Thoracic aorta (tissue), 2 donors: ENCODE data around the gene BDKRB2. TPM values are rescaled to one million over a fixed set of nuclear protein-coding genes. Genes with fewer than 3 reads are reported as not detected.

Experiments
- ATAC-seq: fragments of 150-250 bp; one replicate; pipeline ENCODE4 v1.8.0; 2017; ENCODE audit warnings: low read depth; ENCODE audit not compliant: insufficient number of reproducible peaks, low FRiP score
- DNase-seq: peaks from one replicate; pipeline ENCODE4 v3.0.0-alpha.2; 2020; ENCODE audit warnings: low spot score
- H3K27ac ChIP-seq, 2 donors: fragments of 200-600 bp; sonication (generic); 1 replicate in 1 of 2; 2 replicates in 1 of 2; pipeline ENCODE4 v1.5.1; 2016; ENCODE audit warnings: mild to moderate bottlenecking in 2 of 2, moderate library complexity in 2 of 2
- H3K27me3 ChIP-seq: fragments of 200-600 bp; sonication (generic); replicated peaks from 2 replicates; pipeline ENCODE4 v1.6.0; 2016; ENCODE audit warnings: mild to moderate bottlenecking; ENCODE audit not compliant: insufficient read depth
- H3K36me3 ChIP-seq: fragments of 200-600 bp; sonication (generic); one replicate; pipeline ENCODE4 v1.5.1; 2016
- H3K4me1 ChIP-seq, 2 donors: fragments of 200-600 bp; sonication (generic); 1 replicate in 1 of 2; 2 replicates in 1 of 2; pipeline versions ENCODE4 v1.5.1 to v1.6.0; 2016; ENCODE audit warnings: low read depth in 2 of 2, mild to moderate bottlenecking in 1 of 2; ENCODE audit not compliant: control insufficient read depth in 1 of 2
- H3K4me3 ChIP-seq: fragments of 200-600 bp; sonication (generic); 2 replicates; pipeline ENCODE4 v1.5.1; 2016; ENCODE audit warnings: mild to moderate bottlenecking
- H3K9me3 ChIP-seq: fragments of 200-600 bp; sonication (generic); 2 replicates; pipeline ENCODE4 v1.5.1; 2016
- total RNA-seq, 2 donors: library from RNA; depleted of rRNA; stranded (reverse); fragments of >200 nt; gene quantifications; one replicate each; pipeline versions ENCODE4 v1.1.0 to v1.2.3, GENCODE V29; 2016
- TF ChIP-seq, protein P1 (sequence below): fragments of 200-600 bp; sonication (generic); IDR thresholded peaks from one replicate; pipeline ENCODE4 v1.5.1; 2019; ENCODE audit warnings: antibody characterized with exemption

The BDKRB2 gene
- total RNA-seq, 2 donors from 2014 or later, result 2.6 to 14.3 TPM

DNA sequence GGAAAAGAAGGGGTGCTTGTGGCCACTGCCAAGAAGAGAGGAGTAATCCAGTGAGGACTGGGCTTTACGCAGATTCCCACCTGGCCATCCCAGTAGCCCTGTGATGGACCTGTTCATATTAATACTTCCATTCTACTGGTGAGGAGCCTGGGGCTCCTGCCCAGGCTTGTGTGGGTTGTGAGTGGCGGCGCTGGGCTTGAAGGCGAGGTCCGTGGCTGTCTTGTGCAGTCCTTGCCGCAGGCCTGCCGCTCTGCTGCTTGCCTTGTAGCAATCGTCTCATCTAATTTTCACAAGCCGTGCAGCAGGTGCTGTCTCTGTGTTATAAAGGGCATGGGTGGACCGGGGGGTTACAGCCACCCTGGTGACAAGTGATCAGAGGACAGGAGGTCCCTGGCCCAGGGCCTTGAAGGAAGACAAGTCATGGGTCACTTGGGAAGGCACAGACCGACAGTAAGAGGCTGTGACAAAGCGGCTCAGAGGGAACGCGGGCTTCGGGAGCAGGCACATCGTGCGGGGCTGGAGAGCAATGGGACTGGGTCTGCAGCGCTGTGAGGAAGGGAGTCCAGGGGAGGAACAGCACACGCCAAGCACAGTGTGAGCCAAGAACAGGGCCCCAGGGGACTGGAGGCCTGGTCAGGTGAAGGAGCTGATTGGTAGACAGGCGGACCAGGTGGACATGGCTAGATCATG is 7.3 kb upstream of the BDKRB2 start:
- Histone ChIP-seq H3K27me3 (no peaks in the 10 kb centered on the region), H3K9me3 (no peaks in the 10 kb centered on the region), H3K4me1 (no peaks in the 10 kb centered on the region), H3K27ac (no peak overlapping the region), H3K4me3 (no peak overlapping the region), H3K36me3 (no peaks in the 10 kb centered on the region)
- no peak for DNase-seq
- no peak for ATAC-seq
- TF ChIP-seq, protein P1, sequence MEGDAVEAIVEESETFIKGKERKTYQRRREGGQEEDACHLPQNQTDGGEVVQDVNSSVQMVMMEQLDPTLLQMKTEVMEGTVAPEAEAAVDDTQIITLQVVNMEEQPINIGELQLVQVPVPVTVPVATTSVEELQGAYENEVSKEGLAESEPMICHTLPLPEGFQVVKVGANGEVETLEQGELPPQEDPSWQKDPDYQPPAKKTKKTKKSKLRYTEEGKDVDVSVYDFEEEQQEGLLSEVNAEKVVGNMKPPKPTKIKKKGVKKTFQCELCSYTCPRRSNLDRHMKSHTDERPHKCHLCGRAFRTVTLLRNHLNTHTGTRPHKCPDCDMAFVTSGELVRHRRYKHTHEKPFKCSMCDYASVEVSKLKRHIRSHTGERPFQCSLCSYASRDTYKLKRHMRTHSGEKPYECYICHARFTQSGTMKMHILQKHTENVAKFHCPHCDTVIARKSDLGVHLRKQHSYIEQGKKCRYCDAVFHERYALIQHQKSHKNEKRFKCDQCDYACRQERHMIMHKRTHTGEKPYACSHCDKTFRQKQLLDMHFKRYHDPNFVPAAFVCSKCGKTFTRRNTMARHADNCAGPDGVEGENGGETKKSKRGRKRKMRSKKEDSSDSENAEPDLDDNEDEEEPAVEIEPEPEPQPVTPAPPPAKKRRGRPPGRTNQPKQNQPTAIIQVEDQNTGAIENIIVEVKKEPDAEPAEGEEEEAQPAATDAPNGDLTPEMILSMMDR, result no peak

DNA sequence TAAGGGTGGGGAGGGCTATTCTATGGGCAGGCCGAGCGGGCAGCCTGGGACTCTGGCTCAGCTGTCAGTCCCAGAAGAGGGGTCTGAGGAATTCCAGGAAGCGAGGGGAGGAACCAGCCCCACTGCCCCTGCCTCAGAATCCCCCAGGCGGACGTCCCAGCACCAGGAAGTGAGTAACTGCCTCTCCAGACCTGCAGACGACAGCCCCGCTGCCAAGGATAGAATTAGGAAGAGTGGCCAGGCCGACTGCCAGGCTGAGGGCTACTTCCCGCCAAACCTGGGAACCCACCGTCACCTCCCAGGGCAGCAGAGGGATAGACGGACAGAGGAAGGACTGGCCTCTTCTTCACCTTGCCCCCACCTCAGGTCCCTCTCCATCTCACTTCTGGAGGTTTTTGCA is 6.7 kb upstream of the BDKRB2 start:
- no peaks in the 10 kb centered on the region for H3K36me3 ChIP-seq
- no peak overlapping the region for H3K4me3 ChIP-seq
- H3K4me1 ChIP-seq, result no peaks in the 10 kb centered on the region
- no peaks in the 10 kb centered on the region for H3K27me3 ChIP-seq
- H3K9me3 ChIP-seq, result no peaks in the 10 kb centered on the region
- DNase-seq (no peak), ATAC-seq (no peak)
- TF ChIP-seq, protein P1, result no peak
- no peak overlapping the region for H3K27ac ChIP-seq

DNA sequence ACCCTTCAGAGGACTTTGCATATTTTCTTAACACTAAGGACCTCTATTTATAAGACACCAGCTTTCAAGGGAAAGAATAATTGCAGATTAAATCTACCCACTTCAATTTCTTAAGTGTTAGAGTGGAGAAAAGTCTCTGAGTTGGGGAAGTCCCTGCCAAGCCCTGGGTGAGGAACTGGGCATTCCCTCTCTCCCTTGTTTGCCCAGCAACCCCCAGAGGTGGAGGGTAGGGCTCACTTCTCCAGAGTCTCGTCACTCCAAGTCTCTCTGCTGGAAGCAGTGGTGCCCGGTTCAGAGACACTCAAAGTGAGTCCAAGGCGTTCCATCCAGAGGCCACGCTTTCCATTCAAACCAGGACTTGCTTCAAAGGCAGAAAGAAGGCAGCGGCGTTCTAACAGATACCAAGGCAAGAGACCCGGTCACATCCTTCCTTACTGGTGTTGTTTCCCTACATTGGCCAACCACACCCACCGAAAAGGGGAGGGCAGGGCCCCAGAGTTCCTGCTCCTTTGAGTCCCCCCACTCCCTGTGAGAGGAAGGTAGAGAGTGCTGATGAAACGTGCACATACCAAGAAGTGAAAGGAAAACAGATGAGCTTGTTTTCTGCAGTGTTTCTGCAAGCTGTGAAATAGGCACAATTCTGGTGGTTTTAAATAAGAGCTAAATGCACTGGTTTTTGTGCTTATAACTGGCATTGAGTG is 6.1 kb upstream of the BDKRB2 start:
- Histone ChIP-seq H3K27ac (no peak overlapping the region), H3K4me3 (no peak overlapping the region), H3K36me3 (no peaks in the 10 kb centered on the region), H3K9me3 (no peaks in the 10 kb centered on the region), H3K27me3 (no peaks in the 10 kb centered on the region), H3K4me1 (peaks cover 0 to under 1% of the 10 kb centered on the region in 2 donors)
- ATAC-seq (no peak), DNase-seq (no peak)
- TF ChIP-seq, protein P1, result no peak

DNA sequence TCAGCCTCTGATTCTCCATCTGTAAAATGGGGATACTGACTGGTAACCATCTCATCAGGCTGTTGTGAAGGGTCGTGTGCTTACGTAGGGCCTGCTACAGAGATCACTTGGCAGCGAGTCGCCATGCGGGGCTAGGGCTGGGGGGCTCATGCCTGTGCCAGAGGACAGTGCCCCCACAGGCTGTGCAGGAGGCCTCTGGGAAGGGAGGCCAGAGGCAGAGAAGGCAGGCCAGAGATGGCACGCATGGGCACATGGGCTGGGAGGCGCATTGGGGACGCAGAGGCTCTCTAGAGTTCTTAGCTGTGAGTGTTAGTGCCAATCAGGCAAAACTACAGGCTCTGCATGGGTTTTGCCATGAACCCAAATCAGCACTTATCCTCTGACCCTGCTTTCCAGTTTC is 3.5 kb upstream of the BDKRB2 start:
- Histone ChIP-seq H3K4me1 (peaks cover 4 to 10% of the 10 kb centered on the region in 2 donors), H3K27me3 (no peaks in the 10 kb centered on the region), H3K27ac (no peak overlapping the region), H3K4me3 (no peak overlapping the region), H3K36me3 (no peaks in the 10 kb centered on the region), H3K9me3 (no peaks in the 10 kb centered on the region)
- DNase-seq (no peak), ATAC-seq (no peak)
- TF ChIP-seq, protein P1, result no peak

DNA sequence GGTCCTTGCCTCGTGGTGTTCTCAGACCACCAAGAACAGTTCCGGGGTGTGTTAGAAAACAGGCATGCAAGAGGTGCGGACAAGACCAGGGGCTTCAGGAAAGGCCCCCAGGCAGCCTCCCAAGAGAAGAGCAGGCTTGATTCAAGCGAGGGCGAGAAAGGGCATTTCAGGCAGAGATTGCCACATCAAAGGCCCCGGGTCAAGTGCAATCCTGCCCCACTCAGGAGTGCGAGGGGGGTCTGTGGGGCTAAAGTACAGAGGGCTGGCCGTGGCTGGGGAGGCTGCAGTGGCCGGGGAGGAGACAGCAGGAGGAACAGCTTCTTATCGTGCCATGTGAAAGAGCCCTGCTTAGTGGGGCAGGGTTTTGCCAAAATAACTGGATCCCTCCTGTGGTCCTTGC is 2.7 kb upstream of the BDKRB2 start:
- no peak for ATAC-seq
- H3K9me3 ChIP-seq, result no peaks in the 10 kb centered on the region
- TF ChIP-seq, protein P1, result no peak
- no peak for DNase-seq
- no peak overlapping the region for H3K27ac ChIP-seq
- no peaks in the 10 kb centered on the region for H3K27me3 ChIP-seq
- no peak overlapping the region for H3K4me3 ChIP-seq
- H3K4me1 ChIP-seq, result peaks cover 4 to 10% of the 10 kb centered on the region in 2 donors
- H3K36me3 ChIP-seq, result no peaks in the 10 kb centered on the region
